Measurements from ENCODE around the gene KRTAP9-3. TPM values are rescaled to one million over a fixed set of nuclear protein-coding genes. Genes with fewer than 3 reads are reported as not detected.
"Not testable (repeated sequence)": the region's sequence is repeated elsewhere in the genome, so short reads cannot be mapped to it uniquely, and the experiment has no call there.

The KRTAP9-3 gene
- total RNA-seq, 2 donors from 2014 or later = not detected

- not testable (repeated sequence) for ATAC-seq; DNase-seq (ENCODE audit: low spot score); H3K9me3 Mint-ChIP-seq; H3K27ac Mint-ChIP-seq; H3K4me1 Mint-ChIP-seq (ENCODE audit: low read depth in 2 of 2); H3K4me3 Mint-ChIP-seq; H3K36me3 Mint-ChIP-seq
- H3K27me3 Mint-ChIP-seq = peaks cover 23 to 45% of the 10 kb centered on the region in 2 donors
Measured at GRCh38 chr17:41226598-41227095, 5.6 kb upstream of the KRTAP9-3 start, which contains the start of gene KRTAP9-2. Gene KRTAP9-2 (plus strand): TSS chr17:41226648. CDS start chr17:41226655, 7 bp downstream.

DNA sequence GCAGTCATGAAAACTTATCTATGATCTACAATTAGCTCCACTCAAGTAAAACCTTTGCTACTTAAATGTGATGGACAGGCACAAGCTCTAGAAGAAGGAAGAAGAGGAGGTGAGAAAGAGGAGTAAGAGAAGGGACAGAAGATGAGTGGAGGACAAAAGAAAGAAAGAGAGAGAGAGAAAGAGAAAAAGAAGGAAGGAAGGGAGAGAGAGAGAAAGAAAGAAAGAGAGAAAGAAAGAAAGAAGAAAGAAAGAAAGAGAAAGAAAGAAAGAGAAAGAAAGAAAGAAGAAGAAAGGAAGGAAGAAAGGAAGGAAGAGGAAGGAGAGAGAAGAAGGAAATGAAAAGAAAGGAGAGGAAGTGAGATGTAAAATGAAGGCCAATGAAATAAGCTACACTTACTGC, 2.2 kb upstream of the KRTAP9-3 start:
- DNase-seq (ENCODE audit: low spot score) (no peak), ATAC-seq (no peak)
- no peaks in the 10 kb centered on the region for H3K9me3 Mint-ChIP-seq
- no peak overlapping the region for H3K4me3 Mint-ChIP-seq
- peaks cover 25 to 40% of the 10 kb centered on the region in 2 donors for H3K27me3 Mint-ChIP-seq
- no peaks in the 10 kb centered on the region for H3K36me3 Mint-ChIP-seq
- H3K27ac Mint-ChIP-seq = no peak overlapping the region
- no peaks in the 10 kb centered on the region for H3K4me1 Mint-ChIP-seq (ENCODE audit: low read depth in 2 of 2)

DNA sequence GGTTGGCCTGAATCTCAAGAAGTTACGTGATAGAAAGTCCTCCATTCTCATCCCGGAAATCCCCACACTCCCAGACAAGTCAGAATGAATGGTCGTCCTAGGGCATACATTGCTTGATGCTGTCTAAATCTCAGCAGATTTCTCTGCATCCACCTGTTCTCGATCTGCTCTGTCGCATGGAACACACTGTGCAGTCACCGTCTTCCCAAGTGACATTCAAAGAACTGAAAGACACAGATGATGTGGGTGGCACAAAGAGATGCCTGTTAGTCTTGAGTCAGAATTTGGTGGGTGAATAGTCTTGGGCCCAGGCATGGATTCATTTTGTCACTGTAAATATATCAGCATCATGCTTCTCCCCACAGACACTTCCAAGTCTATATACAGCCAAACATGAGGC, 518 bp upstream of the KRTAP9-3 start:
- H3K4me3 Mint-ChIP-seq = no peak overlapping the region
- no peaks in the 10 kb centered on the region for H3K9me3 Mint-ChIP-seq
- no peaks in the 10 kb centered on the region for H3K36me3 Mint-ChIP-seq
- H3K27me3 Mint-ChIP-seq = peaks cover 30 to 47% of the 10 kb centered on the region in 2 donors
- no peaks in the 10 kb centered on the region for H3K4me1 Mint-ChIP-seq (ENCODE audit: low read depth in 2 of 2)
- DNase-seq (ENCODE audit: low spot score) = no peak
- no peak overlapping the region for H3K27ac Mint-ChIP-seq
- no peak for ATAC-seq

- H3K36me3 Mint-ChIP-seq; H3K9me3 Mint-ChIP-seq; H3K27ac Mint-ChIP-seq; DNase-seq (ENCODE audit: low spot score); ATAC-seq; H3K4me1 Mint-ChIP-seq (ENCODE audit: low read depth in 2 of 2); H3K4me3 Mint-ChIP-seq: not testable (repeated sequence)
- H3K27me3 Mint-ChIP-seq = peaks cover 29 to 44% of the 10 kb centered on the region in 2 donors
Measured at GRCh38 chr17:41237116-41237515, 4.9 kb downstream of the KRTAP9-3 start.

GRCh38 chr17:41237949-41238437, 5.7 kb downstream of the KRTAP9-3 start, which contains the start of gene KRTAP9-8:
Gene KRTAP9-8 (plus strand): TSS chr17:41237999. CDS start chr17:41238052, 53 bp downstream.
- peaks cover 33 to 51% of the 10 kb centered on the region in 2 donors for H3K27me3 Mint-ChIP-seq
- H3K27ac Mint-ChIP-seq; DNase-seq (ENCODE audit: low spot score); H3K9me3 Mint-ChIP-seq; H3K4me3 Mint-ChIP-seq; H3K36me3 Mint-ChIP-seq; H3K4me1 Mint-ChIP-seq (ENCODE audit: low read depth in 2 of 2); ATAC-seq: not testable (repeated sequence)

GRCh38 chr17:41246995-41247787, 14.9 kb downstream of the KRTAP9-3 start:
- H3K4me3 Mint-ChIP-seq; H3K27ac Mint-ChIP-seq; H3K9me3 Mint-ChIP-seq; ATAC-seq; DNase-seq (ENCODE audit: low spot score); H3K36me3 Mint-ChIP-seq; H3K4me1 Mint-ChIP-seq (ENCODE audit: low read depth in 2 of 2): not testable (repeated sequence)
- H3K27me3 Mint-ChIP-seq = peaks cover 27 to 28% of the 10 kb centered on the region in 2 donors

GRCh38 chr17:41249637-41250240, 17.5 kb downstream of the KRTAP9-3 start, which contains the start of gene KRTAP9-4:
Gene KRTAP9-4 (plus strand): TSS chr17:41249687. CDS start chr17:41249721, 34 bp downstream.
- not testable (repeated sequence) for H3K27ac Mint-ChIP-seq; H3K36me3 Mint-ChIP-seq; H3K4me1 Mint-ChIP-seq (ENCODE audit: low read depth in 2 of 2); H3K9me3 Mint-ChIP-seq; ATAC-seq; H3K4me3 Mint-ChIP-seq; DNase-seq (ENCODE audit: low spot score)
- peaks cover 21 to 29% of the 10 kb centered on the region in 2 donors for H3K27me3 Mint-ChIP-seq

GRCh38 chr17:41251261-41251660, 19.0 kb downstream of the KRTAP9-3 start:
- ATAC-seq (no peak), DNase-seq (ENCODE audit: low spot score) (no peak)
- no peaks in the 10 kb centered on the region for H3K36me3 Mint-ChIP-seq
- H3K4me3 Mint-ChIP-seq = no peak overlapping the region
- no peaks in the 10 kb centered on the region for H3K4me1 Mint-ChIP-seq (ENCODE audit: low read depth in 2 of 2)
- peaks cover 26 to 37% of the 10 kb centered on the region in 2 donors for H3K27me3 Mint-ChIP-seq
- H3K9me3 Mint-ChIP-seq = no peaks in the 10 kb centered on the region
- no peak overlapping the region for H3K27ac Mint-ChIP-seq

DNA sequence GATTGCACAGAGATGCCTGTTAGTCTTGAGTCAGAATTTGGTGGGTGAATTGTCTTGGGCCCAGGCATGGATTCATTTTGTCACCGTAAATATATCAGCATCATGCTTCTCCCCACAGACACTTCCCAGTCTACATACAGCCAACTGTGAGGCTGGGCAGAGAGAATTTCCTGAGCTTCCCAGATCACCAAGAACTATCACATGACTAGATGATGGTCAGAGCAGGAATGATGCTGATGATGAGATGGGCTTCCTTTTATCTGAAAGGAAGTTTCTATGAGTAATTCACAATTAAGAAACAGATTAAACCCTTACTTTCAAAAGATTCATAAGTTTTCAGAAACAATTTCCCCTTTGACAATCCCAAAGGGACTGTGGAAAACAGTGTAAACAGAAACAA, 22.6 kb downstream of the KRTAP9-3 start:
- no peak for DNase-seq (ENCODE audit: low spot score)
- no peak overlapping the region for H3K27ac Mint-ChIP-seq
- H3K4me1 Mint-ChIP-seq (ENCODE audit: low read depth in 2 of 2) = no peaks in the 10 kb centered on the region
- H3K9me3 Mint-ChIP-seq = no peaks in the 10 kb centered on the region
- no peak for ATAC-seq
- peaks cover 35 to 57% of the 10 kb centered on the region in 2 donors for H3K27me3 Mint-ChIP-seq
- no peaks in the 10 kb centered on the region for H3K36me3 Mint-ChIP-seq
- H3K4me3 Mint-ChIP-seq = no peak overlapping the region

DNA sequence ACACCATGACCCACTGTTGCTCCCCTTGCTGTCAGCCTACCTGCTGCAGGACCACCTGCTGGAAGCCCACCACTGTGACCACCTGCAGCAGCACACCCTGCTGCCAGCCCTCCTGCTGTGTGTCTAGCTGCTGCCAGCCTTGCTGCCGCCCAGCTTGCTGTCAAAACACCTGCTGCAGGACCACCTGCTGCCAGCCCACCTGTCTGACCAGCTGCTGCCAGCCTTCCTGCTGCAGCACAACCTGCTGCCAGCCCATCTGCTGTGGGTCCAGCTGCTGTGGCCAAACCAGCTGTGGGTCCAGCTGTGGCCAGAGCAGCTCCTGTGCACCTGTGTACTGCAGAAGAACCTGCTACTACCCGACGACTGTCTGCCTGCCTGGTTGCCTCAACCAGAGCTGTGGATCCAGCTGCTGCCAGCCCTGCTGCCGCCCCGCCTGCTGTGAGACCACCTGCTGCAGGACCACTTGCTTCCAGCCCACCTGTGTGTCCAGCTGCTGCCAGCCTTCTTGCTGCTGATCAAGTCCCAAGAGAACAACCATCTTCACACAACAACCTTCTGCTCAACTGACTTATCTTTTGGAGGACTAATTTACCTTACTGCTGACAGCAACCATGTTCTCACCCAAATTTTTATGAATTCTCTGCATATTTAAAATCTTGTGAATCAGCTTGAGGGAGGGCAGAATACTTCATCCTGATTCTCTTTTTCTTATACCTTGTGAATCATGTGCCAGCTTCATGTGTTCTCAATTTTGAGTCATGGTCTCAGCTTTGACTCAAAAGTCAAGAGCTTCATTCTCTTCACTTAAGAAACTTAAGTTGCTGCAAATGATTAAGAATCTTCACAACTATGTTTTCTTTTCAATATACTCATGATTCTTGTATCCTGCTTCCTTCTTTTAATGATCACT, 23.4 kb downstream of the KRTAP9-3 start, which contains the start of gene KRTAP9-9:
Gene KRTAP9-9, plus strand, starts transcription at position 4 of the 910 bp plus-strand sequence.
- H3K4me1 Mint-ChIP-seq (ENCODE audit: low read depth in 2 of 2); ATAC-seq; H3K36me3 Mint-ChIP-seq; H3K27ac Mint-ChIP-seq; H3K9me3 Mint-ChIP-seq; DNase-seq (ENCODE audit: low spot score); H3K4me3 Mint-ChIP-seq: not testable (repeated sequence)
- H3K27me3 Mint-ChIP-seq = peaks cover 32 to 49% of the 10 kb centered on the region in 2 donors

DNA sequence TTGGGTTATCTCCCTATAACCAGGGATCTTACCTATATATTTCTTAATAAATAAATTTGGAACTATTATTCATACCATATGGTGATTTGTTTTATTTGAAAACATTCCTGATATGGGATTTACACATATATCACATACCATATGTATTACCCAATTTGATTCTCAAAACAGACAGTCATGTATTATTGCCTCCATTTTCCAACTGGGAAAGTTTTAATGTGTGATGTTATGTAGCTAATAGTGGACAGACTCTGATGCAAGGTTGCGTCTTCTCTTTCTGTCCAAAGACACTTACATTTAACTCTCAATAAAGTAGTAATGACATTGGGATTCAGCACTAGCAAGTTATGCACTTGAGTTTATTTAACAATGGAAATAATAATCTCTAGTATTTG, 24.0 kb downstream of the KRTAP9-3 start:
- Mint-ChIP-seq H3K36me3 (no peaks in the 10 kb centered on the region), H3K4me1 (ENCODE audit: low read depth in 2 of 2) (no peaks in the 10 kb centered on the region), H3K4me3 (no peak overlapping the region), H3K27ac (no peak overlapping the region), H3K9me3 (no peaks in the 10 kb centered on the region), H3K27me3 (peaks cover 35 to 48% of the 10 kb centered on the region in 2 donors)
- DNase-seq (ENCODE audit: low spot score) (no peak), ATAC-seq (no peak)

DNA sequence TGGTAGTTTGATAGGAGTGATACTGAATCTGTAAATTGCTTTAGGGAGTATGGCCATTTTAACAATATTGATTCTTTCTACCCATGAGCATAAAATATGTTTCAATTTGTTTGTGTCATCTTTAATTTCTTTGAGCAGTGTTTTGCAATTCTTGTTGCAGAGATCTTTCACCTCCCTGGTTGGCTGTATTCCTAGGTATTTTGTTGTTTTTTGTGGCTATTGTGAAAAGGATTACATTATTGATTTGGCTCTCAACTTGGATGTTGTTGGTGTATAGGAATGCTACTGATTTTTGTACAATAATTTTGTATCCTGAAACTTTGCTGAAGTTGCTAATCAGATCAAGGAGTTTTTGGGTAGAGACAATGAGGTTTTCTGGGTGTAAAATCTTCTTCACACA, 26.2 kb downstream of the KRTAP9-3 start:
- Mint-ChIP-seq H3K4me3 (no peak overlapping the region), H3K27me3 (peaks cover 43 to 47% of the 10 kb centered on the region in 2 donors), H3K27ac (no peak overlapping the region), H3K36me3 (no peaks in the 10 kb centered on the region), H3K9me3 (no peaks in the 10 kb centered on the region), H3K4me1 (ENCODE audit: low read depth in 2 of 2) (no peaks in the 10 kb centered on the region)
- ATAC-seq = no peak
- DNase-seq (ENCODE audit: low spot score) = no peak

DNA sequence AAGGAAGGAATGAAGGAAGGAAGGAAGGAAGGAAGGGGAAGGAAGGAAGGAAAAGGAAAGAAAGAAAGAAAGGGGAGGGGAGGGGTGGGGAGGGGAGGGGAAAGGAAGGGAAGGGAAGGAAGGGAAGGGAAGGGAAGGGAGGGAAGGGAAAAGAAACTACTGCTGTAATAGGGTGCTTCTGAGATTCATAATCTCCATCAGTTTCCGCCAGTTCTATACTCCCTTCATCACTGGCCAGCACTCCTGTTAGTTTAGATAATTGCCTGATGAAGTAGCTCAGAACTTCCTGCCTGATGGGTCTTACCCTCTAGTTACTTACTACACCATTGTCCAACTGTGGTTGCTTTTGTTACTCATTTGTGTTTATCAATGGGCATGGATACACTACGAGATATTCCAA, 31.0 kb downstream of the KRTAP9-3 start:
- Mint-ChIP-seq H3K4me3 (no peak overlapping the region), H3K9me3 (no peaks in the 10 kb centered on the region), H3K4me1 (ENCODE audit: low read depth in 2 of 2) (no peaks in the 10 kb centered on the region), H3K27me3 (peaks cover 30 to 51% of the 10 kb centered on the region in 2 donors), H3K27ac (no peak overlapping the region), H3K36me3 (no peaks in the 10 kb centered on the region)
- no peak for DNase-seq (ENCODE audit: low spot score)
- ATAC-seq = no peak

All from natural killer cell treated with Interleukin-12 subunit alpha and Interleukin-12 subunit beta and Interleukin-15 and Interleukin-18, amount 100 ng/mL, for 72 hours (primary cell).